ENCODE measurements around the gene PEX11G. TPM values are rescaled to one million over a fixed set of nuclear protein-coding genes. Genes with fewer than 3 reads are reported as not detected.

Gene PEX11G
- total RNA-seq, 1 donor from 2014 or later, result 8.9 TPM

DNA sequence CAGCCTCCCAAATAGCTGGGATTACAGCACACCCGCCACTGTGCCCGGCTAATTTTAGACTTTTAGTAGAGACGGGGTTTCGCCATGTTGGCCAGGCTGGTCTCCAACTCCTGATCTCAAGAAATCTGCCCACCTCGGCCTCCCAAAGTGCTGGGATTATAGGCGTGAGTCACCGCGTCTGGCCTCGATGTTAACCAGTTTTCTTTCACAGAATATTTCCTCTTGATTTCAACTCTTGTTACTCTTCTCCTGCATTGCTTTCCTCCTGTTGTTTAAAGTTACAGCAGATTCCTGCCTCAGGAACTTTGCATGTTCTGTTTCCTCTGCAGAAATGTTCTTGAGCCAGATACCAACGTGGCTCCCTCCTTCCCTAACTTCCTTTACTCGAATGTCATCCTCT lies 3.7 kb upstream of the PEX11G start:
- Histone ChIP-seq H3K4me3 (ENCODE audit: low read depth, low read length) (no peak overlapping the region), H3K36me3 (ENCODE audit: control insufficient read depth, insufficient read depth, low read length) (no peaks in the 10 kb centered on the region), H3K27me3 (ENCODE audit: control insufficient read depth, insufficient read depth, low read length) (peaks cover 3% of the 10 kb centered on the region)
- no peak for DNase-seq (ENCODE audit: low read depth)
- TF ChIP-seq, protein P1, sequence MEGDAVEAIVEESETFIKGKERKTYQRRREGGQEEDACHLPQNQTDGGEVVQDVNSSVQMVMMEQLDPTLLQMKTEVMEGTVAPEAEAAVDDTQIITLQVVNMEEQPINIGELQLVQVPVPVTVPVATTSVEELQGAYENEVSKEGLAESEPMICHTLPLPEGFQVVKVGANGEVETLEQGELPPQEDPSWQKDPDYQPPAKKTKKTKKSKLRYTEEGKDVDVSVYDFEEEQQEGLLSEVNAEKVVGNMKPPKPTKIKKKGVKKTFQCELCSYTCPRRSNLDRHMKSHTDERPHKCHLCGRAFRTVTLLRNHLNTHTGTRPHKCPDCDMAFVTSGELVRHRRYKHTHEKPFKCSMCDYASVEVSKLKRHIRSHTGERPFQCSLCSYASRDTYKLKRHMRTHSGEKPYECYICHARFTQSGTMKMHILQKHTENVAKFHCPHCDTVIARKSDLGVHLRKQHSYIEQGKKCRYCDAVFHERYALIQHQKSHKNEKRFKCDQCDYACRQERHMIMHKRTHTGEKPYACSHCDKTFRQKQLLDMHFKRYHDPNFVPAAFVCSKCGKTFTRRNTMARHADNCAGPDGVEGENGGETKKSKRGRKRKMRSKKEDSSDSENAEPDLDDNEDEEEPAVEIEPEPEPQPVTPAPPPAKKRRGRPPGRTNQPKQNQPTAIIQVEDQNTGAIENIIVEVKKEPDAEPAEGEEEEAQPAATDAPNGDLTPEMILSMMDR (IDR thresholded peaks at IDR 0.05; ENCODE audit: insufficient read depth, low read length, poor library complexity, severe bottlenecking), result no peak

DNA sequence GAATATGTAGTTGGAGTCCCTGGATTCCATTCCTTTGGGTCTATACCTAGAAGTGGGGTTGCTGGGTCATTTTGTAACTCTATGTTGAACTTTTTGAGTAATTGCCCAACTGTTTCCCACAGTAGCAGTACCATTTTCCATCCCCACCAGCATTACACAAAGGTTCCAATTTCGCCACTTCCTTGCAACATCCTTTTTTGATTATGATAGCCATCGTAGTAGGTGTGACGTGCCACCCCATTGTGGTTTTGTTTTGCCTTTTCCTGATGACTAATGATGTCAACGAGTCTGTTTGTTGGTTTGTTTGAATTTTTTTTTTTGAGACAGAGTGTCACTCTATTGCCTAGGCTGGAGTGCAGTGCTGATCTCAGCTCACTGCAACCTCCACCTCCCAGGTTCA lies 3.3 kb upstream of the PEX11G start:
- no peaks in the 10 kb centered on the region for H3K36me3 ChIP-seq (ENCODE audit: control insufficient read depth, insufficient read depth, low read length)
- H3K27me3 ChIP-seq (ENCODE audit: control insufficient read depth, insufficient read depth, low read length), result peaks cover 3% of the 10 kb centered on the region
- no peak overlapping the region for H3K4me3 ChIP-seq (ENCODE audit: low read depth, low read length)
- DNase-seq (ENCODE audit: low read depth), result no peak
- TF ChIP-seq, protein P1 (IDR thresholded peaks at IDR 0.05; ENCODE audit: insufficient read depth, low read length, poor library complexity, severe bottlenecking), result no peak

DNA sequence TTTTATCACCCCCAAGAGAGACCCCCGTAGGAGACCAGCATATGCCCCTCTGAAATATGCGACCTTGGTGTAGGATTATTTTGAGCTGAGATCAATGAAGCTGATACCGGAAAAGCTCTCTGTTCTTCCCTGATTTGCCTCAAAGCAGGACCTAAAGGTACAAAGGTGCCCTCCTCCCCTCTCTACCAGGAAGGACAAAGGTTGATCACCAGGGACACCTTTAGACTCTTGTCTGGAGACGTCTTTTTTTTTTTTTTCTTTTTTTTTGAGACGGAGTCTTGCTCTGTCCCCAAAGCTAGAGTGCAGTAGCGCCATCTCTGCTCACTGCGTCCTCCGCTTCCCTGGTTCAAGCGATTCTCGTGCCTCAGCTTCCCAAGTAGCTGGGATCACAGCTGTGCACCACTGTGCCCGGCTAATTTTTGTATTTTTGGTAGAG lies 792 bp upstream of the PEX11G start:
- Histone ChIP-seq H3K36me3 (ENCODE audit: control insufficient read depth, insufficient read depth, low read length) (no peaks in the 10 kb centered on the region), H3K4me3 (ENCODE audit: low read depth, low read length) (no peak overlapping the region), H3K27me3 (ENCODE audit: control insufficient read depth, insufficient read depth, low read length) (peaks cover 2% of the 10 kb centered on the region)
- no peak for DNase-seq (ENCODE audit: low read depth)
- TF ChIP-seq, protein P1 (IDR thresholded peaks at IDR 0.05; ENCODE audit: insufficient read depth, low read length, poor library complexity, severe bottlenecking), result no peak

DNA sequence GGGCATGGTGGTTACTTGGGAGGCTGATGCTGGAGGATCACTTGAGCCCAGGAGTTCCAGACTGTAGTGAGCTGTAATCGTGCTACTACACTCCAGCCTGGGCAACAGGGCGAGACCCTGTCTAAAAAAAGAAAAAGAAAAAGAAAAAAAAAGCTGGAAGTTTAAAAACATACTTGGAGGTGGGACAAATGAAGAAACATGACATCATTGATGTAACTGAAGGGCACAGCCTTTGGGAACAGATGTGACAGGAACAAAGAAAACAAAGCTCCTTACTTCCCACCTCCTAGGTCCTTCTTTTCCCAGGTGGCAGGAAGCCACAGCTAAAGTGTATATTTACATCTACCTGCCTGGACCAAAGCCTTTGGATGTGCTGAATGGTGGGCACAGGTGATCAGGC lies 1.9 kb downstream of the PEX11G start:
- Histone ChIP-seq H3K27me3 (ENCODE audit: control insufficient read depth, insufficient read depth, low read length) (no peaks in the 10 kb centered on the region), H3K36me3 (ENCODE audit: control insufficient read depth, insufficient read depth, low read length) (no peaks in the 10 kb centered on the region), H3K4me3 (ENCODE audit: low read depth, low read length) (no peak overlapping the region)
- TF ChIP-seq, protein P1 (IDR thresholded peaks at IDR 0.05; ENCODE audit: insufficient read depth, low read length, poor library complexity, severe bottlenecking), result no peak
- DNase-seq (ENCODE audit: low read depth), result no peak

DNA sequence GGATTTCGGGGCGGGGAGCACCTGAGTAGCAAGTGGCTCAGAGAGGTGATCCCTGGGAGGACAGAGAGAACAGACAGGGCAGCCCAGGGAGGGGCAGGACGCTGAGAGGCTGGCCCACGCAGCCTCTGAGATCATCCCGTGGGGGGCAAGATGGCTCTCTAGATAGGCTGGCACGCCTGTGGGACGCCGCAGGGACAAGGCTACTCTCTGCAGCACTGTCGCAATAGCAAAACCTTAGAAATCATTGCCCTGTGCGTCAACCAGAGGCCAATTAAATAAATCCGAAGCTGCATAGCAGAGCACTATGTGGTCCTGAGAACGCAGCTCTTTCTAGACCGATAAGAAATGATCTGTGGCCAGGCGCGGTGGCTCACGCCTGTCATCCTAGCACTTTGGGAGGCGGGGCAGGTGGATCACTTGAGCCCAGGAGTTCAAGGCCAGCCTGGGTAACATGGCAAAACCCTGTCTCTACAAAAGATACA lies 5.1 kb downstream of the PEX11G start:
- no peak for DNase-seq (ENCODE audit: low read depth)
- no peaks in the 10 kb centered on the region for H3K27me3 ChIP-seq (ENCODE audit: control insufficient read depth, insufficient read depth, low read length)
- TF ChIP-seq, protein P1 (IDR thresholded peaks at IDR 0.05; ENCODE audit: insufficient read depth, low read length, poor library complexity, severe bottlenecking), result no peak
- no peak overlapping the region for H3K4me3 ChIP-seq (ENCODE audit: low read depth, low read length)
- H3K36me3 ChIP-seq (ENCODE audit: control insufficient read depth, insufficient read depth, low read length), result no peaks in the 10 kb centered on the region

All from kidney epithelial cell (primary cell).